ENCODE data around the gene SCLT1.

SCLT1 gene

DNA sequence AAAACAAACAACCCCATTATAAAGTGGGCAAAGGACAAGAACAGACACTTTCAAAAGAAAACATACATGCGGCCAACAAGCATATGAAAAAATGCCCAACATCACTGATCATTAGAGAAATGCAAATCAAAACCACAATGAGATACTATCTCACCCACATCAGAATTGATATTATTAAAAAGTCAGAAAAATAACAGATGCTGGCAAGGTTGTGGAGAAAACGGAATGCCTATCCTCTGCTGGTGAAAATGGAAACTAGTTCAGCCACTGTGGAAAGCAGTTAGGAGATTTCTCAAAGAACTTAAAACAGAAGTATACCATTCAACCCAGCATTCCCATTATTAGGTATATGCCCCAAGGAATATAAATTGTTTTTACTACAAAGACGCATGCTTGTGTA is 171.4 kb downstream of the SCLT1 start:
- no peaks in the 10 kb centered on the region for H3K27me3 ChIP-seq (ENCODE audit: low read depth, low read length)
- H3K4me2 ChIP-seq (ENCODE audit: low read length): no peak overlapping the region
- no peaks in the 10 kb centered on the region for H4K20me1 ChIP-seq (ENCODE audit: insufficient read depth, low read length)
- H3K4me3 ChIP-seq (ENCODE audit: low read length): no peak overlapping the region
- peaks cover 5% of the 10 kb centered on the region for H3K36me3 ChIP-seq (replicated peaks; ENCODE audit: low read depth, low read length)
- H3K79me2 ChIP-seq (ENCODE audit: low read length): no peaks in the 10 kb centered on the region
- no peaks in the 10 kb centered on the region for H3K9me3 ChIP-seq (ENCODE audit: insufficient read depth, low read length)
- no peak overlapping the region for H3K9ac ChIP-seq (ENCODE audit: low read length)
- TF ChIP-seq EZH2phosphoT487 (IDR thresholded peaks at IDR 0.05; ENCODE audit: low read depth): no peak
- TF ChIP-seq, protein P1, sequence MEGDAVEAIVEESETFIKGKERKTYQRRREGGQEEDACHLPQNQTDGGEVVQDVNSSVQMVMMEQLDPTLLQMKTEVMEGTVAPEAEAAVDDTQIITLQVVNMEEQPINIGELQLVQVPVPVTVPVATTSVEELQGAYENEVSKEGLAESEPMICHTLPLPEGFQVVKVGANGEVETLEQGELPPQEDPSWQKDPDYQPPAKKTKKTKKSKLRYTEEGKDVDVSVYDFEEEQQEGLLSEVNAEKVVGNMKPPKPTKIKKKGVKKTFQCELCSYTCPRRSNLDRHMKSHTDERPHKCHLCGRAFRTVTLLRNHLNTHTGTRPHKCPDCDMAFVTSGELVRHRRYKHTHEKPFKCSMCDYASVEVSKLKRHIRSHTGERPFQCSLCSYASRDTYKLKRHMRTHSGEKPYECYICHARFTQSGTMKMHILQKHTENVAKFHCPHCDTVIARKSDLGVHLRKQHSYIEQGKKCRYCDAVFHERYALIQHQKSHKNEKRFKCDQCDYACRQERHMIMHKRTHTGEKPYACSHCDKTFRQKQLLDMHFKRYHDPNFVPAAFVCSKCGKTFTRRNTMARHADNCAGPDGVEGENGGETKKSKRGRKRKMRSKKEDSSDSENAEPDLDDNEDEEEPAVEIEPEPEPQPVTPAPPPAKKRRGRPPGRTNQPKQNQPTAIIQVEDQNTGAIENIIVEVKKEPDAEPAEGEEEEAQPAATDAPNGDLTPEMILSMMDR (IDR thresholded peaks at IDR 0.05; ENCODE audit: low read depth, low read length): no peak
- no peak overlapping the region for H2AFZ ChIP-seq (ENCODE audit: low read depth, low read length)
- no peaks in the 10 kb centered on the region for H3K4me1 ChIP-seq (ENCODE audit: low read length)
- no peak overlapping the region for H3K27ac ChIP-seq (ENCODE audit: low read length)

DNA sequence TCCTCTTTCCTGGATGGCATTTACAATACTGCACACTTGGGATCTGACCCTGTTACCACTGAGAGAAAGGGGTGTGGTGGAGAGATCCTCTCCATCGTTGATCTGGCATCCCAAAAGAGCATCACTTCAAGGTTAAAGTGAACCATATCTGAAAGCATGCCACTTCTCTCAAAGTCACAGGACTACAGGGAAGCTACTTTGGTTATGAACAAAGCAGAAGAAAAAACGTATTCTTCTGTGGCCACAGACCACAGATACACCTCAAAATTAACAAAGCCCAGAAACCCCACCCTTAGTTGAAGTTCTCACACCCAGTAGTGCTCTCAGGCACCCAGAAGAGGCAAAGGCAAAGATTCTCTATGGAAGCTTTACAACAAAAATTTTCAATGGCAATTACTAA is 175.6 kb downstream of the SCLT1 start:
- no peaks in the 10 kb centered on the region for H3K4me1 ChIP-seq (ENCODE audit: low read length)
- H3K27me3 ChIP-seq (ENCODE audit: low read depth, low read length): no peaks in the 10 kb centered on the region
- no peak overlapping the region for H3K27ac ChIP-seq (ENCODE audit: low read length)
- H2AFZ ChIP-seq (ENCODE audit: low read depth, low read length): no peak overlapping the region
- no peaks in the 10 kb centered on the region for H3K36me3 ChIP-seq (replicated peaks; ENCODE audit: low read depth, low read length)
- H3K9ac ChIP-seq (ENCODE audit: low read length): no peak overlapping the region
- H4K20me1 ChIP-seq (ENCODE audit: insufficient read depth, low read length): no peaks in the 10 kb centered on the region
- no peak for TF ChIP-seq EZH2phosphoT487 (IDR thresholded peaks at IDR 0.05; ENCODE audit: low read depth)
- TF ChIP-seq, protein P1 (IDR thresholded peaks at IDR 0.05; ENCODE audit: low read depth, low read length): no peak
- H3K4me3 ChIP-seq (ENCODE audit: low read length): no peak overlapping the region
- H3K9me3 ChIP-seq (ENCODE audit: insufficient read depth, low read length): no peaks in the 10 kb centered on the region
- no peaks in the 10 kb centered on the region for H3K79me2 ChIP-seq (ENCODE audit: low read length)
- H3K4me2 ChIP-seq (ENCODE audit: low read length): no peak overlapping the region

DNA sequence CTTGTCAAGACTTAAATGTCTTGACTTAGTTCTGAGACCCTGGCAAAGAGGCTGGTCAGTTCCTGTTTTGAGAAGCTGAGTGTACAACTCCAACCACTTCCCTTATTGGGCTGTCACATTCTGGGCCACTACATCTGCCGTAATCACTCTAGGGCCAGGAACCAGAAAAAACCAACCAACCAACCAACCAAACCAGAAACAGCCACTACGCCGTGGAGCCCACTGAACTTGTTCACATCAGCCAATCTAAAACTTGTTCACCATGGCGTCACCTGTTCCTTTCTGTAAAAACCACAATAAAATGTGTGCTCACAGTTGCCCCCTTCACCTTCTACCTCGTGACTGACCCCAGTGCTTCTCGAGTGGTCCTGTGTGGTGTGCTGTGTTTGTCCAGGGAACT is 176.5 kb downstream of the SCLT1 start:
- no peaks in the 10 kb centered on the region for H4K20me1 ChIP-seq (ENCODE audit: insufficient read depth, low read length)
- no peaks in the 10 kb centered on the region for H3K36me3 ChIP-seq (replicated peaks; ENCODE audit: low read depth, low read length)
- H3K9ac ChIP-seq (ENCODE audit: low read length): no peak overlapping the region
- no peak overlapping the region for H2AFZ ChIP-seq (ENCODE audit: low read depth, low read length)
- no peaks in the 10 kb centered on the region for H3K27me3 ChIP-seq (ENCODE audit: low read depth, low read length)
- no peak overlapping the region for H3K4me2 ChIP-seq (ENCODE audit: low read length)
- no peaks in the 10 kb centered on the region for H3K79me2 ChIP-seq (ENCODE audit: low read length)
- H3K9me3 ChIP-seq (ENCODE audit: insufficient read depth, low read length): no peaks in the 10 kb centered on the region
- no peak overlapping the region for H3K27ac ChIP-seq (ENCODE audit: low read length)
- TF ChIP-seq, protein P1 (IDR thresholded peaks at IDR 0.05; ENCODE audit: low read depth, low read length): no peak
- no peaks in the 10 kb centered on the region for H3K4me1 ChIP-seq (ENCODE audit: low read length)
- H3K4me3 ChIP-seq (ENCODE audit: low read length): no peak overlapping the region

DNA sequence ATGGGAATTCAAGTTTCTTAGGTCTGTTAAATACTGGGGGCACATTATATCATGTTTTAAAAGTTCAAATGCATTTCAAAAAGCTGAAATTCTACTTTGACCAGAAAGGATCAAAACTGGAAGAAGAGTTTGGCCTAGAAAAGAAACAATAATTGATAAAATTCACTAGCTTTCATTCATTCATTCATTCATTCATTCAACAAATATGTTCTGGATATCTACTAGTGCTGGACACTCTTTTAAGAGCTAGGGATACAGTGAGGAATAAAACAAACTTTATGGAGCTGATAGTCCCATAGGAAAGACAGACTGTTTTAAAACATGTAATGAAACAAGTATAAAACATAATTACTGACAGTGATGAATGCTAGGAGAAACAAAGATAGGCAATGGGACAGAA is 177.8 kb downstream of the SCLT1 start:
- Histone ChIP-seq H2AFZ (ENCODE audit: low read depth, low read length) (no peak overlapping the region), H3K9me3 (ENCODE audit: insufficient read depth, low read length) (no peaks in the 10 kb centered on the region), H3K4me2 (ENCODE audit: low read length) (no peak overlapping the region), H4K20me1 (ENCODE audit: insufficient read depth, low read length) (no peaks in the 10 kb centered on the region), H3K4me1 (ENCODE audit: low read length) (no peaks in the 10 kb centered on the region), H3K9ac (ENCODE audit: low read length) (no peak overlapping the region), H3K79me2 (ENCODE audit: low read length) (no peaks in the 10 kb centered on the region), H3K27ac (ENCODE audit: low read length) (no peak overlapping the region), H3K27me3 (ENCODE audit: low read depth, low read length) (no peaks in the 10 kb centered on the region), H3K4me3 (ENCODE audit: low read length) (no peak overlapping the region), H3K36me3 (replicated peaks; ENCODE audit: low read depth, low read length) (no peaks in the 10 kb centered on the region)
- no peak for TF ChIP-seq EZH2phosphoT487 (IDR thresholded peaks at IDR 0.05; ENCODE audit: low read depth)
- TF ChIP-seq, protein P1 (IDR thresholded peaks at IDR 0.05; ENCODE audit: low read depth, low read length): no peak

Data from OCI-LY3 (cell line).